HG02759 (cell line): ENCODE measurements around the gene LIN52.
A peak's percentile ranks its signal among the peaks of the same experiment; 100 is the strongest.

Source experiments
- ATAC-seq: cut with Tn5 transposase; IDR thresholded peaks from one replicate; pipeline ENCODE4 v1.9.1; 2021; ENCODE audit warnings: mild to moderate bottlenecking, moderate library complexity; ENCODE audit not compliant: unreplicated experiment

LIN52 gene

GRCh38 chr14:74084277-74085046, at the start of gene LIN52, which contains the start of gene ALDH6A1:
LIN52 (plus strand) TSS chr14:74084956; CDS start chr14:74084975, 19 bp downstream.
ALDH6A1 (minus strand) TSS chr14:74084453; CDS start chr14:74084394, 59 bp downstream.
- ATAC-seq = peak; percentile 88

GRCh38 chr14:74035556-74035955, 49.2 kb upstream of the LIN52 start:
- no peak for ATAC-seq

- ATAC-seq = no peak
These were observed 46.5 kb upstream of the LIN52 start for GRCh38 chr14:74038020-74038859.

DNA sequence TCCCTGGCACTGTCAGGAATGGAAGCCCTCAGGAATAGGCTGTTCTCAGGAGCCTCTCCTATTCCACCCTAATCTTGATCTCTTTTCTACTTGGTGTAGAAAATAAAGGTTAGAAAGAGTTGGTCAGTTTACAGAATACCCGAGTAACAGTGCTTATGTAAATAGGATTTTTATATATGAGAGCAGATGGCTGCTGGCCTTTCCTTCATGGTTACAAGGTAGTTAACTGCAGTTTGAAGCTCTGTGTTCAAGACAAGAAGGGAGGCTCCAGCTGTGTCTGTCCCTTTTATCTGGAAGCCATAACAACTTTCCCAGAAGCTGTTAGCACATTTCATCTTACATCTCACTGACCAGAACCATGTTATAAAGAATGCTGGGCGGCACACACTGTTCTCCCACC, 42.5 kb upstream of the LIN52 start:
- ATAC-seq = no peak

GRCh38 chr14:74045522-74045921, 39.2 kb upstream of the LIN52 start:
- ATAC-seq = no peak

DNA sequence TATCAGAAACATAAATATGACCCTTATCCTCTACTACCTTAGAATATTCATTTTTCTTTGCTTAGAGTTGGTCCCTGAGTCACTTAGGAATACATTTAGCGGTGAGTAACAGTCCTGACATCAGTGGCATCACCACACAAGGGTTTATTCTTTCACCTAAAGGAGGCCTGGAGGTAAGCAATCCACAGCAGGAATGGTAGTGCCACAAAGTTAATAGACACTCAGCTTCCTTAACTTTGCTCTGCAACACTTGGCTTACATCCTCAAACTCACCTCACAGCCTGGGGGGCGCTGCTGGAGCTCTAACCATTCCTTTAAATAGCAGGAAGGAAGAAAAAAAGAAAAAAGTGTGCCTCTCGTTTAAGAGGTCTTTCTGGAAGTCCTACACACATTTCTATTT, 36.5 kb upstream of the LIN52 start:
- no peak for ATAC-seq

GRCh38 chr14:74049876-74050495, 34.8 kb upstream of the LIN52 start:
- ATAC-seq = no peak

GRCh38 chr14:74062809-74063150, 22.0 kb upstream of the LIN52 start:
- ATAC-seq = no peak

GRCh38 chr14:74064426-74064825, 20.3 kb upstream of the LIN52 start:
- ATAC-seq = no peak

DNA sequence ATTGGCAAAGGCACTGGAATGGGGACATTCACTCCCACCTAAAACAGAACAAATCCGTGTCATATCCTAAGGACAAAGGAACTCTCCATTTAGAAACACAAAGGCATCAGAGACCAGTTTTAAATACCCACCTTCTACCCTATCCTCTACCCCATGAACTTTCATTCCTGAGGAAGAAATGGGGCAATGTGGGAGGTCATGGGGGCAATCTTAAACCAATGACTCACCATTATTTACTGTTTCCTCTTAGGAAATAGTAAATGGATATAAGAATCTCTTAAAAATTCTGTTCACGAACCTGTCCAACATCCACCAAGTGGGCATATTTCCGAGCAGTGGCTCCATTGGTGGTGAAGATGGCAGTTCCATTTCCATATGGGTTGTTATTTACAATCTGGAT, 19.9 kb upstream of the LIN52 start:
- ATAC-seq = no peak

GRCh38 chr14:74065746-74066575, 18.8 kb upstream of the LIN52 start:
- no peak for ATAC-seq

- no peak for ATAC-seq
These were observed 7.4 kb upstream of the LIN52 start for GRCh38 chr14:74077401-74077800.

- ATAC-seq = no peak
These were observed 3.8 kb upstream of the LIN52 start for GRCh38 chr14:74080820-74081460.

- no peak for ATAC-seq
These were observed 3.3 kb upstream of the LIN52 start for GRCh38 chr14:74081491-74081890.

- no peak for ATAC-seq
These were observed 1.6 kb upstream of the LIN52 start for GRCh38 chr14:74083161-74083560.

- ATAC-seq = no peak
These were observed 926 bp upstream of the LIN52 start for GRCh38 chr14:74083784-74084276.

DNA sequence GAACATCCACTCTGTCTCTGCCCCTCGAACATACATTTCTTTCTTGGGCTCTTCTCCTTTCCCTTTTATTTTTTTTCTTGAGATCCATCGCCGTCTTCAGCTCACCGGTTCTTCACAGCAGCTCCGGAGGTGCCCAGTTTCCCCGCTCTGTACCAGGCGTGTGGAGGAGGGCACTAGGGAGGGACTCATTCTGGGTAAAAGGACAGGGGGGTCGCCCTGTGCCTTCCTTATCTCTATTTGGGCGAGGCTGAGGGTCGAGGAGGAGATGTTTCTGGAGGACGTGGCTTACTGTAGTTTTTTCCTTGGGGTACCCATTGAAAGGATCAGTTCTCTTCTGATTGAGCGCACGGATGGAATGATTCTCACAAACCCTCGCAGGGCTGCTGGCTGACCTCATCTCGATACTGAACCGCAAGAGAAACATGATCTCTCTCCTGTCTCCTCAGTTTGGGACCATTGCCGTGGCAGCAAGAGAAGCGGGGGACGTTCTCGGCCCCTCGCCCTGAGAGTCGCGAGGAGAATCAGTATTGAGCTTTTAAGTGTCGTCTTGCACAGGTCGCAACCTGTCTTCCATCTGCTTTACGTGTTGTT, 386 bp downstream of the LIN52 start:
- ATAC-seq = peak; percentile 8

DNA sequence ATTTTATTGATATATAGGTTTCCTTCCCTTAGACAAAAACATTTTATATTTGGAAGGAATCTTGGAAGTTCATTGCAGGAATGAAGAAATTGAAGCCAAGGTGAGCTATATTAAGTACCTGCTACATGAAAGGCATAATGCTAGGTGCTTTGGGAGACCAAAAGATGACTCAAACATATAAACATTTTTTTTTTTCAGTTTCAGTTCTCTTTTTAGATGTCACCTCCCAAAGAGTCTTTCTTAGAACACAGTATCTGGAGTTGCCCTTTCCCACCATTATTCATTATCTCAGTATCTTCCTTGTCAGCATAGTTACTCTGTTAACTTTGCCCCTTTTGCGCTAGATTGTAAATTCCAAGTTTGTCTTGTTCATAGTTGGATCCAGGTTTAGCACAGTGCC, 1.1 kb downstream of the LIN52 start:
- no peak for ATAC-seq

DNA sequence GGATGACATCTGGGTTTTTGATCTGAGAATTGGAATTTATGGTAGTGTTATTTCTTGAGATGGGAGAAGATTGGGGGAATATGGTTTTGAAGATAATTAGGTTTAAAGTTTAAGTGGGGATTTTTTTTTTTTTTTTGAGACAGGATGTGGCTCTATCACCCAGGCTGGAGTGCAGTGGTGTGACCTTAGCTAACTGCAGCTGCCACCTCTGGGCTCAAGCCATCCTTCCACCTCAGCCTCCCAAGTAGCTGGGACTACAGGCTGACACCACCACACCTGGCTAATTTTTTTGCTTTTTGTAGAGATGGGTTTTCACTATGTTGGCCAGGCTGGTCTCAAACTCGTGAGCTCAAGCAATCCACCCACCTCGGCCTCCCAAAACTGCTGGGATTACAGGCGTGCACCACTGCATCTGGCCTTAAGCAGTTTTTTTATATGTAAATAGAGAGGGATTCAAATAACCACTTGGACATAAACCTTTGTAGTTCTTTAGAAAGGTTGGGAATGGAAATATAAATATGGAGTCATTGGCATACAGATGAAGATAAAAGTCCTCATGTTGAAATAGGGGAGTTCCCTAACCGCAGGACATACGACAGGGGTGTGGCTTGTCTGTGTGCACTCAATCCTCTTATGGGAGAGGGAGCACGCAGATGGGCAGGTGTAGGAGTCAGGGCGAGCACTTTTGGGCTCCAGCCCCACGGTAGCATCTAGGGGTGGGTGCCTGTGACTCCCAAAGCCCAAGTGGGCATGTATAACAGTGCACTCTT, 4.7 kb downstream of the LIN52 start:
- no peak for ATAC-seq
